Measurements from ENCODE around the gene EIF2B4. TPM values are rescaled to one million over a fixed set of nuclear protein-coding genes. Genes with fewer than 3 reads are reported as not detected.

The EIF2B4 gene
- polyA plus RNA-seq, 3 donors = 29.5 to 42.3 (median 39.3) TPM

DNA sequence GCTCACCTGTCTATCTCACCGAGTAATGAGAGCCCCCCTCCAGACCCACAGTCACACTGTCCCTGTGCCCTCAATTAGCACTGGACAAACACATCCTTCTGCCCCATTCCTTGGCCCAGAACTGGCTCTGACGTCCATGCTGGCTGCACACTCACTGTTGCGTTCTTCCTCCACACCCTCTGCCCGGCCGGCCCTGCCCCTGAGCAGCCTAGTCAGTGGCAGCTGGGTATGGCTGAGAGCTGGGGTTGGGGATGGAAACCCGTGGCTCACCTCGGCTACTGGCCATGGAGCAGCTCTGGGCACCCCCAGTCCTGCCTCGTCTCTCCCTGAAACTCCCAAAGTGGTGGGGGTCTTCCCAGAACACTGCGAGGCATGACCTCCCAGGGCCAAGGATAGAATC is 55.4 kb downstream of the EIF2B4 start:
- DNase-seq = no peak
- 100% methylated on average over 1 of the region's 9 CpGs for WGBS (ENCODE audit: insufficient coverage)
- Histone ChIP-seq H3K27me3 (ENCODE audit: control insufficient read depth in 2 of 2, insufficient read depth in 2 of 2, low read length in 2 of 2) (no peaks in the 10 kb centered on the region), H3K9ac (ENCODE audit: insufficient read depth, low read length, poor library complexity, severe bottlenecking) (no peak overlapping the region), H3K79me2 (ENCODE audit: insufficient read depth, low read length) (no peaks in the 10 kb centered on the region), H3K4me1 (ENCODE audit: control insufficient read depth in 1 of 2, insufficient read depth in 2 of 2, low read length in 2 of 2) (no peaks in the 10 kb centered on the region), H3K36me3 (replicated peaks in 1 of 2; ENCODE audit: control insufficient read depth in 1 of 2, insufficient read depth in 2 of 2, low read length in 2 of 2) (peaks cover 17 to 38% of the 10 kb centered on the region in 2 donors), H3K4me3 (replicated peaks in 1 of 3; ENCODE audit: low read depth in 2 of 3, low read length in 3 of 3) (no peak overlapping the region), H3K9me3 (replicated peaks in 1 of 2; ENCODE audit: control insufficient read depth in 1 of 2, insufficient read depth in 1 of 2, low read length in 2 of 2) (no peaks in the 10 kb centered on the region), H3K27ac (ENCODE audit: low read depth in 1 of 2, low read length in 2 of 2) (no peak overlapping the region), H2AFZ (ENCODE audit: insufficient read depth, low read depth, low read length, poor library complexity, severe bottlenecking) (no peak overlapping the region), H3K4me2 (replicated peaks; ENCODE audit: extremely low read depth, low read length, poor library complexity, severe bottlenecking) (no peak overlapping the region), H4K20me1 (ENCODE audit: insufficient read depth, low read length) (peaks cover 12% of the 10 kb centered on the region)
- H3K9me3 Mint-ChIP-seq = no peaks in the 10 kb centered on the region
- H3K27me3 Mint-ChIP-seq (ENCODE audit: low read depth in 3 of 3) = peaks cover 0 to 4% (median 1%) of the 10 kb centered on the region in 3 donors
- peaks cover 3% of the 10 kb centered on the region for H3K4me1 Mint-ChIP-seq
- peaks cover 33 to 52% of the 10 kb centered on the region in 2 donors for H3K36me3 Mint-ChIP-seq
- no peak overlapping the region for H3K4me3 Mint-ChIP-seq
- no peak overlapping the region for H3K27ac Mint-ChIP-seq
- intact Hi-C loops (cut with micrococcal nuclease) = no loop called here
- TF ChIP-seq, protein P1, sequence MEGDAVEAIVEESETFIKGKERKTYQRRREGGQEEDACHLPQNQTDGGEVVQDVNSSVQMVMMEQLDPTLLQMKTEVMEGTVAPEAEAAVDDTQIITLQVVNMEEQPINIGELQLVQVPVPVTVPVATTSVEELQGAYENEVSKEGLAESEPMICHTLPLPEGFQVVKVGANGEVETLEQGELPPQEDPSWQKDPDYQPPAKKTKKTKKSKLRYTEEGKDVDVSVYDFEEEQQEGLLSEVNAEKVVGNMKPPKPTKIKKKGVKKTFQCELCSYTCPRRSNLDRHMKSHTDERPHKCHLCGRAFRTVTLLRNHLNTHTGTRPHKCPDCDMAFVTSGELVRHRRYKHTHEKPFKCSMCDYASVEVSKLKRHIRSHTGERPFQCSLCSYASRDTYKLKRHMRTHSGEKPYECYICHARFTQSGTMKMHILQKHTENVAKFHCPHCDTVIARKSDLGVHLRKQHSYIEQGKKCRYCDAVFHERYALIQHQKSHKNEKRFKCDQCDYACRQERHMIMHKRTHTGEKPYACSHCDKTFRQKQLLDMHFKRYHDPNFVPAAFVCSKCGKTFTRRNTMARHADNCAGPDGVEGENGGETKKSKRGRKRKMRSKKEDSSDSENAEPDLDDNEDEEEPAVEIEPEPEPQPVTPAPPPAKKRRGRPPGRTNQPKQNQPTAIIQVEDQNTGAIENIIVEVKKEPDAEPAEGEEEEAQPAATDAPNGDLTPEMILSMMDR (IDR thresholded peaks at IDR 0.05) = no peak

Other genes starting within 250 kb of the EIF2B4 start
- 1 to 10 TPM in 1 of 3 donors, under 1 TPM in 2; 0.08 to 1.2 (median 0.25) TPM for gene ABHD1, start 246.5 kb downstream of the EIF2B4 start, polyA plus RNA-seq
- gene PREB, start 235.7 kb downstream of the EIF2B4 start, polyA plus RNA-seq = 10 to 100 TPM; 70.0 to 78.2 (median 71.7) TPM
- not detected for gene PRR30, start 230.9 kb downstream of the EIF2B4 start, polyA plus RNA-seq
- not detected for gene TCF23, start 221.3 kb downstream of the EIF2B4 start, polyA plus RNA-seq
- 100 to 1,000 TPM; 120 to 298 (median 287) TPM for gene ATRAID, start 158.3 kb downstream of the EIF2B4 start, polyA plus RNA-seq
- 10 to 100 TPM in 2 of 3 donors, 1 to 10 TPM in 1; 8.1 to 21.7 (median 10.2) TPM for gene SLC5A6, start 158.1 kb downstream of the EIF2B4 start, polyA plus RNA-seq
- gene CAD, start 153.0 kb downstream of the EIF2B4 start, polyA plus RNA-seq = 10 to 100 TPM in 1 of 3 donors, 1 to 10 TPM in 1, under 1 TPM in 1; 0.71 to 17.3 (median 1.7) TPM
- under 1 TPM in 1 of 3 donors, not detected in 2; 0.08 TPM for gene SLC30A3, start 107.3 kb downstream of the EIF2B4 start, polyA plus RNA-seq
- not detected for gene DNAJC5G, start 94.9 kb downstream of the EIF2B4 start, polyA plus RNA-seq
- gene TRIM54, start 87.9 kb downstream of the EIF2B4 start, polyA plus RNA-seq = not detected
- gene UCN, start 61.9 kb downstream of the EIF2B4 start, polyA plus RNA-seq = 1 to 10 TPM in 1 of 3 donors, under 1 TPM in 2; 0.39 to 2.2 (median 0.60) TPM
- 100 to 1,000 TPM; 136 to 160 (median 160) TPM for gene MPV17, start 47.2 kb downstream of the EIF2B4 start, polyA plus RNA-seq
- 10 to 100 TPM; 34.4 to 70.8 (median 41.7) TPM for gene GTF3C2, start 13.6 kb downstream of the EIF2B4 start, polyA plus RNA-seq
- gene SNX17, start 278 bp upstream of the EIF2B4 start, polyA plus RNA-seq = 100 to 1,000 TPM in 2 of 3 donors, 10 to 100 TPM in 1; 86.6 to 338 (median 291) TPM
- 10 to 100 TPM in 1 of 3 donors, 1 to 10 TPM in 2; 2.4 to 36.8 (median 2.6) TPM for gene ZNF513, start 10.4 kb upstream of the EIF2B4 start, polyA plus RNA-seq
- gene PPM1G, start 39.3 kb upstream of the EIF2B4 start, polyA plus RNA-seq = 10 to 100 TPM; 31.9 to 54.3 (median 47.3) TPM
- 100 to 1,000 TPM in 2 of 3 donors, 10 to 100 TPM in 1; 95.6 to 108 (median 102) TPM for gene NRBP1, start 58.3 kb upstream of the EIF2B4 start, polyA plus RNA-seq
- gene KRTCAP3, start 72.0 kb upstream of the EIF2B4 start, polyA plus RNA-seq = 1 to 10 TPM in 1 of 3 donors, not detected in 2; 2.5 TPM
- 10 to 100 TPM in 1 of 3 donors, 1 to 10 TPM in 2; 1.7 to 12.8 (median 3.6) TPM for gene IFT172, start 119.4 kb upstream of the EIF2B4 start, polyA plus RNA-seq
- not detected for gene FNDC4, start 124.9 kb upstream of the EIF2B4 start, polyA plus RNA-seq
- not detected for gene GCKR, start 126.5 kb upstream of the EIF2B4 start, polyA plus RNA-seq
- gene ZNF512, start 212.7 kb upstream of the EIF2B4 start, polyA plus RNA-seq = 10 to 100 TPM in 2 of 3 donors, 1 to 10 TPM in 1; 6.7 to 13.1 (median 12.8) TPM

Data from CD14-positive monocyte (primary cell).